ENCODE results near the gene EFEMP2. TPM values are rescaled to one million over a fixed set of nuclear protein-coding genes. Genes with fewer than 3 reads are reported as not detected.

EFEMP2 gene
- total RNA-seq, 1 donor from 2014 or later: 9.2 TPM

DNA sequence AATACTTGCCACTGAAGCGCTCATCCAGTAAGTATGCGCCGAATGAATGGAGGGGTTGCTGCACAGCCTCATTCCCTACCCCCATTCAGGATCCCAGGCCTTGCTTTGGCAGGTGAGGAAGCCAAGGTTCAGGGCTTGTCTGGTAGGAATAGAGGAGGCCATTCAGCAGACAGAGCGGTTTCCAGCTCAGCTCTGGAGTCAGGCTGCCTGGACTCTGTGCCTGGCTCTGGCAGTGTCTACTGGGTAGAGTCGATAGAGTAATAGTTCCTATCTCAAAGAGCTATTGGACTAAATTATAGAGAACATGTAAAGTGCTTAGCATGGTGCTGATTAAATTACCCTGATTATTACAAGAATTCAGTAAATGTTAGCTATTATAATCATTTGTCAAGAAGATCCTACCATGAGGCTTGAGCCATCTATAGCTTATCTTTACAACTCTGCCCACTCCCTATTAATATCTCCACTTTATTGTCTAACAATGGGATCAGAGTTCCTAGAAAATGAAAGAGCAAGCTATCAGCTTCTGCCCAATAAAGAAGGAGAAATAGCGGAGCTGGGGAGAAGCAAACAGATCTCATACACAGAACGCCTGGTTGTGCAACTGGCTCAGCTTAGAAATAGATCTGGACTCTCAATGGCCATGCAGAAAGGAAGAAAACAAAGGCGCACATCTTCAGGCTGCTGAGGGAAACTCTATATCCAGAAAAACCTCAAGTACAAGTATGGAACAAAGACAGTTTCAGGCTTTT is 45.4 kb downstream of the EFEMP2 start:
- Mint-ChIP-seq H3K4me1 (peaks cover 2% of the 10 kb centered on the region), H3K36me3 (no peaks in the 10 kb centered on the region), H3K27me3 (ENCODE audit: insufficient read depth, low read depth) (peaks cover 11% of the 10 kb centered on the region), H3K4me3 (no peak overlapping the region), H3K27ac (no peak overlapping the region), H3K9me3 (no peaks in the 10 kb centered on the region)
- no peaks in the 10 kb centered on the region for H3K79me2 ChIP-seq (ENCODE audit: low read depth)
- peaks cover 10% of the 10 kb centered on the region for H3F3A ChIP-seq (ENCODE audit: low read depth)
- no peak overlapping the region for H3K9ac ChIP-seq
- H4K20me1 ChIP-seq (ENCODE audit: low read depth): no peaks in the 10 kb centered on the region
- no peak overlapping the region for H3K4me2 ChIP-seq
- H2AFZ ChIP-seq (replicated peaks): no peak overlapping the region
- no peaks in the 10 kb centered on the region for H3K9me3 ChIP-seq (ENCODE audit: low read depth)
- peaks cover 9% of the 10 kb centered on the region for H3K27me3 ChIP-seq
- H3K4me3 ChIP-seq: no peak overlapping the region
- DNase-seq (ENCODE audit: low spot score): no peak
- TF ChIP-seq EZH2phosphoT487 (IDR thresholded peaks at IDR 0.05) (no peak), EZH2 (IDR thresholded peaks at IDR 0.05) (no peak)
- TF ChIP-seq, protein P1, sequence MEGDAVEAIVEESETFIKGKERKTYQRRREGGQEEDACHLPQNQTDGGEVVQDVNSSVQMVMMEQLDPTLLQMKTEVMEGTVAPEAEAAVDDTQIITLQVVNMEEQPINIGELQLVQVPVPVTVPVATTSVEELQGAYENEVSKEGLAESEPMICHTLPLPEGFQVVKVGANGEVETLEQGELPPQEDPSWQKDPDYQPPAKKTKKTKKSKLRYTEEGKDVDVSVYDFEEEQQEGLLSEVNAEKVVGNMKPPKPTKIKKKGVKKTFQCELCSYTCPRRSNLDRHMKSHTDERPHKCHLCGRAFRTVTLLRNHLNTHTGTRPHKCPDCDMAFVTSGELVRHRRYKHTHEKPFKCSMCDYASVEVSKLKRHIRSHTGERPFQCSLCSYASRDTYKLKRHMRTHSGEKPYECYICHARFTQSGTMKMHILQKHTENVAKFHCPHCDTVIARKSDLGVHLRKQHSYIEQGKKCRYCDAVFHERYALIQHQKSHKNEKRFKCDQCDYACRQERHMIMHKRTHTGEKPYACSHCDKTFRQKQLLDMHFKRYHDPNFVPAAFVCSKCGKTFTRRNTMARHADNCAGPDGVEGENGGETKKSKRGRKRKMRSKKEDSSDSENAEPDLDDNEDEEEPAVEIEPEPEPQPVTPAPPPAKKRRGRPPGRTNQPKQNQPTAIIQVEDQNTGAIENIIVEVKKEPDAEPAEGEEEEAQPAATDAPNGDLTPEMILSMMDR (IDR thresholded peaks at IDR 0.05): no peak
- no peaks in the 10 kb centered on the region for H3K36me3 ChIP-seq
- no peaks in the 10 kb centered on the region for H3K4me1 ChIP-seq
- no peak overlapping the region for H3K27ac ChIP-seq

DNA sequence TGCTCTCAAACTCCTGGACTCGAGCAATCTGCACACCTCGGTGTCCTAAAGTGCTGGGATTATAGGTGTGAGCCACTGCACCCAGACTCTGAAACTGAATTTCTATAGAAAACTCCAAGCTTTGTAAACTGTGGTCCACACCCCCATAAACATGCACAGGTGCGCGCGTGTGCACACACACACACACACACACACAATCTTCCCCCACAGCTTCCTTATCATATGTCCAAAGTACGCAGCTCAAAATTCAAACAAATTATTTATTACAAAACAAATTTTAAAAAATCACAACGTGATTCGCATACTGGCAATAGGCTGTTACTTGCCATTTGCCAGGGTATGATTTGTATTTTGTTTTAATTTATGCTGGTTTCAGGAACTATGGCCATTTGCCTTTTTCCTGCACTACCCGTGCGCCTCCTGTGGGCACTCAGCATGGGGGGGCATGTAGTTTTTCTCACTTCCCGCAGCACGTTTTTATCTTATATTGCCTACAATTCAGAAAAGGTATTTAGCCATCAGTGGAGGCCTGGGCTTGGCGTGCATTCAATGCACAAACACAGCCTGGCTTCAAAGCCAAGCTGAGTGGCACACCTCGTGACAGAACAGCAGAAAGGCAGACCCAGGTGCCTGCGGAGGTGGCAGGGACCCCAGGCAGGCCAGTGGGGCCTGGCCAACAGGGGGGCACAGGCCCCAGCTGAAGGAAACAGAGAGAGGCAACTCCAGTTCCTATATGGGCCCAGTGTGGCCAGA is 49.6 kb downstream of the EFEMP2 start:
- TF ChIP-seq EZH2phosphoT487 (IDR thresholded peaks at IDR 0.05) (no peak), EZH2 (IDR thresholded peaks at IDR 0.05) (no peak)
- TF ChIP-seq, protein P1 (IDR thresholded peaks at IDR 0.05): no peak
- Histone ChIP-seq H3K9ac (no peak overlapping the region), H3F3A (ENCODE audit: low read depth) (no peaks in the 10 kb centered on the region), H3K9me3 (ENCODE audit: low read depth) (no peaks in the 10 kb centered on the region), H2AFZ (replicated peaks) (no peak overlapping the region), H3K27ac (no peak overlapping the region), H3K36me3 (no peaks in the 10 kb centered on the region), H3K4me1 (no peaks in the 10 kb centered on the region), H3K4me3 (no peak overlapping the region), H3K27me3 (no peaks in the 10 kb centered on the region), H3K79me2 (ENCODE audit: low read depth) (no peaks in the 10 kb centered on the region), H3K4me2 (no peak overlapping the region), H4K20me1 (ENCODE audit: low read depth) (no peaks in the 10 kb centered on the region)
- H3K4me1 Mint-ChIP-seq: peaks cover 3% of the 10 kb centered on the region
- no peaks in the 10 kb centered on the region for H3K36me3 Mint-ChIP-seq
- no peak overlapping the region for H3K27ac Mint-ChIP-seq
- peaks cover 6% of the 10 kb centered on the region for H3K27me3 Mint-ChIP-seq (ENCODE audit: insufficient read depth, low read depth)
- no peak for DNase-seq (ENCODE audit: low spot score)
- H3K9me3 Mint-ChIP-seq: no peaks in the 10 kb centered on the region
- no peak overlapping the region for H3K4me3 Mint-ChIP-seq

DNA sequence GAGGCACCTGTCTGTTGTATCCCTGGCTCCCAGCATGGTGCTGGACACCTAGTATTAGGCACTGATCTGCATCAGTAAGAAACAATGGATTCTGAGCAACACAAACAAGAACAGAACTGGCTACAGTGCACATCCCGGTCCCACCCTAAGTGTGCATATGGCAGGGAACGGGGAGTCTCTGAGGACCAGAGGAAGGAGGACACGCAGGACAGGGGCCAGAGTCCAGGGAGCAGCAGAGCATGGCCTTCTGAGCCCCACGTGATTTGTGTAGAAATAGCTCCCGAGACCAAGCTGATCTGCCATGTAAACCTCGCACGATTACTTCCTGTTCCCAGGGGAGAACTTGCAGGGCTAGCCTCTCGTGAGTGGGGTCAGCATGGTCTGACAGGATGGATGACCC is 51.5 kb downstream of the EFEMP2 start:
- no peaks in the 10 kb centered on the region for H3K36me3 ChIP-seq
- Mint-ChIP-seq H3K27ac (peak overlapping the region; percentile 66), H3K27me3 (ENCODE audit: insufficient read depth, low read depth) (peaks cover 6% of the 10 kb centered on the region), H3K4me3 (no peak overlapping the region), H3K4me1 (peaks cover 12% of the 10 kb centered on the region), H3K36me3 (peaks cover 4% of the 10 kb centered on the region), H3K9me3 (no peaks in the 10 kb centered on the region)
- H3K4me3 ChIP-seq: no peak overlapping the region
- no peak overlapping the region for H3K4me2 ChIP-seq
- H3F3A ChIP-seq (ENCODE audit: low read depth): no peaks in the 10 kb centered on the region
- no peak for TF ChIP-seq EZH2phosphoT487 (IDR thresholded peaks at IDR 0.05)
- TF ChIP-seq, protein P1 (IDR thresholded peaks at IDR 0.05): no peak
- TF ChIP-seq EZH2 (IDR thresholded peaks at IDR 0.05): no peak
- DNase-seq (ENCODE audit: low spot score): no peak
- H3K79me2 ChIP-seq (ENCODE audit: low read depth): no peaks in the 10 kb centered on the region
- H3K9ac ChIP-seq: no peak overlapping the region
- no peak overlapping the region for H3K27ac ChIP-seq
- H3K4me1 ChIP-seq: no peaks in the 10 kb centered on the region
- no peaks in the 10 kb centered on the region for H3K9me3 ChIP-seq (ENCODE audit: low read depth)
- peaks cover 16% of the 10 kb centered on the region for H3K27me3 ChIP-seq
- no peak overlapping the region for H2AFZ ChIP-seq (replicated peaks)
- H4K20me1 ChIP-seq (ENCODE audit: low read depth): no peaks in the 10 kb centered on the region

Measured in neural progenitor cell (in vitro differentiated cells).